22Rv1 (cell line): ENCODE measurements around the gene LSM10.
A peak's percentile ranks its signal among the peaks of the same experiment; 100 is the strongest.

Experiments
- H3K27ac ChIP-seq: fragments of 450-650 bp; 2 replicates; pipeline ENCODE4 v1.5.1; 2017
- CTCF ChIP-seq: fragments of 450-650 bp; IDR thresholded peaks from 2 replicates; pipeline ENCODE4 v1.5.1; 2017; ENCODE audit warnings: mild to moderate bottlenecking
- ZFX ChIP-seq: fragments of 450-650 bp; IDR thresholded peaks from 2 replicates; pipeline ENCODE4 v1.6.1; 2017; ENCODE audit warnings: antibody characterized with exemption, borderline replicate concordance

Gene LSM10

GRCh38 chr1:36440044-36440443 lies 42.3 kb upstream of the LSM10 start:
- TF ChIP-seq CTCF, result no peak
- TF ChIP-seq ZFX, result no peak
- H3K27ac ChIP-seq, result no peak overlapping the region

- no peak overlapping the region for H3K27ac ChIP-seq
- no peak for TF ChIP-seq CTCF
- no peak for TF ChIP-seq ZFX
Observed at GRCh38 chr1:36438715-36439114, 41.0 kb upstream of the LSM10 start.

GRCh38 chr1:36436821-36437220 lies 39.1 kb upstream of the LSM10 start:
- peak overlapping the region; percentile 18; the same call in 1 of the 2 replicates for H3K27ac ChIP-seq
- TF ChIP-seq CTCF (no peak), ZFX (no peak)

GRCh38 chr1:36433102-36433501 lies 35.4 kb upstream of the LSM10 start:
- no peak for TF ChIP-seq ZFX
- TF ChIP-seq CTCF, result no peak
- peak overlapping the region; percentile 65 for H3K27ac ChIP-seq

- H3K27ac ChIP-seq, result peak overlapping the region; percentile 65
- TF ChIP-seq CTCF, result no peak
- TF ChIP-seq ZFX, result no peak
Observed at GRCh38 chr1:36432616-36433015, 34.9 kb upstream of the LSM10 start.

GRCh38 chr1:36425791-36426190 lies 28.1 kb upstream of the LSM10 start:
- no peak for TF ChIP-seq ZFX
- no peak for TF ChIP-seq CTCF
- H3K27ac ChIP-seq, result no peak overlapping the region

GRCh38 chr1:36421649-36422048 lies 23.9 kb upstream of the LSM10 start:
- no peak overlapping the region for H3K27ac ChIP-seq
- no peak for TF ChIP-seq CTCF
